ENCODE data around the gene FAM98A.

Gene FAM98A

GRCh38 chr2:33599175-33599942, at the start of gene FAM98A:
Gene FAM98A (minus strand): TSS chr2:33599299. CDS start chr2:33599221, 78 bp downstream.
- DNase-seq (ENCODE audit: low read depth in 1 of 2, low spot score in 1 of 2), result peak; percentile 97 to 99

DNA sequence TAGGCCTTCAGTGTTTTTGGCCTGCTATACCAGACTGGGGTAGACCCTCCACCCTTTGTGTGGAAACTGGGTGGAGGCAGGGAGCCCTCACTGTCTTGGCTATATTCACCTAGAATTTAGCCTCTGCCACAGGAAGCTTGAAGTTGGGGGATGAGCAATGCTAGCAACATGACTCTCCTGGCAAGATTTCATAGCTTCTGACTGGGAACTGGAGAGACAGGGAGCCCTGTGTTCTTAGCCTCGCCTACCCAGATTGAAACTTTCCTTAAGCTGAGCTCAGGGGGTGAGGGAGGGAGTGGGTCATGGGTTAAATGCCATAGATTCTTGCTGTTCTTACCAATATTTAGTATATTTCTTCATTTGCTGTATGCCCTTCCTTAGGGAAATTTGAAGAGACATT, 46.8 kb upstream of the FAM98A start:
- no peak for DNase-seq (ENCODE audit: low read depth in 1 of 2, low spot score in 1 of 2)

GRCh38 chr2:33644215-33644614, 45.1 kb upstream of the FAM98A start:
- DNase-seq (ENCODE audit: low read depth in 1 of 2, low spot score in 1 of 2), result no peak

DNA sequence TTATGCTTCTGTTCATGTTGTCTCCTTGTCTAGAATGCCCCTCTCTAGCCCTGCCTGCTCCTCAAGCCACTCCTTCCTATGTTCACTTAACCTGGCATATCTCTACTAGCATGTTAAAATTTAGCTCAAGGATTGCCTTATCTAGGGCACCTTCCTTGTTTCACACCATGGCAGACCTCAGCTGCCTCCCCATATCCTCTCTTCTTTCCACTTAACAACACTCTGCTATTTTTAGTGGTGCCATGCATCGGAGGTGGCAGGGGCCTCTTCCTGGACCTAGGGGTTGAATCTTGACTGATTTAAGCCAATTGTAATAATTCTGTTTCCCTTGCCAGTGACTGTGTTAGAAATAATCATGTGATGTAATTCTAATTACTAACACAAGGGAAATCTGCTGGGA, 36.9 kb upstream of the FAM98A start:
- DNase-seq (ENCODE audit: low read depth in 1 of 2, low spot score in 1 of 2), result no peak

DNA sequence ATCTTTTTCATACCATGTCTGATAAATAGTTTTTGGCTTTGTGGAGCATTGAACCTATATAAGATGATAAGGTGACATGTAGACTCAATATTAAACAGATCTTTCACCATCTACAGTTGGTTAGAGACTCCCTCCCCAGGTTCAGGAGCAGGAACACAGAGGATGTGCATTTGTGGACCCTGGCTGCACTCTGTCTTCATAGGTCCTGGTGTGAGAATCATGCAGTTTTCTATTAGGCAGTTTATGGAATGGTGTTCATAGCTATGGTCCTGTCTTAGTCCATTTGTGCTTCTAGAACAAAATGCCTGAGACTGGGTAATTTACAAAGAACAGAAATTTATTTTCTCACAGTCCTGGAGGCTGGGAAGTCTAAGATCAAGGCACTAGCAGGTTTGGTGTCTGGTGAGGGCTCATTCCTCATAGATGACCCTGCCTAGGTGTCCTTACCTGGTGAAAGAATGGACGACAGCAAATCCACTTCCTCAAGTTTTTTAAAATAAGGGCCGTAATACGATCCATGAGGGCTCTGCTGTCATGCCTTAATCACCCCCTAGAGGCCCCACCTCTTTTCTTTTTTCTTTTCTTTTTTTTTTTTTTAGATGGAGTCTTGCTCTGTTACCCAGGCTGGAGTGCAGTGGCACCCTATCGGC, 35.3 kb upstream of the FAM98A start:
- no peak for DNase-seq (ENCODE audit: low read depth in 1 of 2, low spot score in 1 of 2)

GRCh38 chr2:33633315-33633714, 34.2 kb upstream of the FAM98A start:
- DNase-seq (ENCODE audit: low read depth in 1 of 2, low spot score in 1 of 2), result no peak

DNA sequence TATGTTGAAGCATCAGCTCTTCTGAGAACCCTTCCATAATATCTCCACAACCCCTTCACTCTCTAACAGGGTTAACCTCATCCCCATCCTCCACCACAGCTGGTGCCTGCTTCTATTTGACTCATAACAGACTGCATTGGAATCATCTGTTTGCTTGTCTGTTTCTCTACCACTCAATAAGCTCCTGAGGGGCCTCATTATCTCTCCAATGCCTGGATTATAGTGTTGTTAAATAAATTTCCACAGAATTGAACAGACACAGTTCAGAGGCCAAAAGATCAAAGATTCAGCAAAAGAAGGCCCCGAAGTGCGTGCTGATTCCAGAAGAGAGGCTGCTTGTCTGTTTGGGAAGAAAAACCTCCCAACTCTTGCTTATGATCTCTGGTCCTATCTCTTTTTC, 33.7 kb upstream of the FAM98A start:
- no peak for DNase-seq (ENCODE audit: low read depth in 1 of 2, low spot score in 1 of 2)

GRCh38 chr2:33628031-33628827, 29.1 kb upstream of the FAM98A start:
- no peak for DNase-seq (ENCODE audit: low read depth in 1 of 2, low spot score in 1 of 2)

DNA sequence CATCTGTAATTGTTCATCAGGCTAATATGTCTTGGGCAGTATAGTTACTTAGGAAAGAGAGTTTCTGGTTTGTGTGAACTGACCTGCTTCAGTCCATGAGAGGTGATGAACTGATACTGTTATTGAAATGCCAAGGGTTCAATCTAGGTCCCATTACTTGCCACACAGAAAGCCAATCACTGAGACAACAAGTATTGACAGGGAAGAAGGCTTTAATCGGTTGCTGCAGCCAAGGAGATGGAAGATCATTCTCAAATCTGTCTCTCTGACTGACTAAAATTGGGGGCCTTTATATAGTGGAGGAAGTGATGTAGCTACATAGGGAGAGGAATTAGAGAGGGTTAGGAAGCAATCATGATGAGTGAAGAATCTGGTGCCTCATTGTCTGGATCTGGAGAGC, 19.9 kb upstream of the FAM98A start:
- DNase-seq (ENCODE audit: low read depth in 1 of 2, low spot score in 1 of 2), result no peak

- no peak for DNase-seq (ENCODE audit: low read depth in 1 of 2, low spot score in 1 of 2)
Observed at GRCh38 chr2:33617989-33618388, 18.9 kb upstream of the FAM98A start.

DNA sequence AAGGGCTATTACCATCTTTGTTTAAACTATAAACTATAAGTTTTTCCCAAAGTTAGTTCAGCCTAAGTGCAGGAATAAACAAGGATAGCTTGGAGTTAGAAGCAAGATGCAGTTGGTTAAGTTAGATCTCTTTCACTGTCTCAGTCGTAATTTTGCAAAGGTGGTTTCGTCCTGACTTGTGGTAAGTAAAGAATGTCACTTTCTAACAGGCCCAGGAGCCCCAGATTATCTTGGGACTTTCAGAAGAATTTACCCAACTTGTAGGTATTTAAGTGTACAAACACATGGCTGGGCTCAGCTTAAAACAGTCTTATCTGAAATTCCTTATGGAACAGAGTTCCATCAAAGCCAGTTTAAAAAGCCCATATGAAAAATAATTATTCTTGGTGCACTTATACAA, 18.3 kb upstream of the FAM98A start:
- DNase-seq (ENCODE audit: low read depth in 1 of 2, low spot score in 1 of 2), result no peak

- DNase-seq (ENCODE audit: low read depth in 1 of 2, low spot score in 1 of 2), result no peak
Observed at GRCh38 chr2:33616873-33617272, 17.8 kb upstream of the FAM98A start.

DNA sequence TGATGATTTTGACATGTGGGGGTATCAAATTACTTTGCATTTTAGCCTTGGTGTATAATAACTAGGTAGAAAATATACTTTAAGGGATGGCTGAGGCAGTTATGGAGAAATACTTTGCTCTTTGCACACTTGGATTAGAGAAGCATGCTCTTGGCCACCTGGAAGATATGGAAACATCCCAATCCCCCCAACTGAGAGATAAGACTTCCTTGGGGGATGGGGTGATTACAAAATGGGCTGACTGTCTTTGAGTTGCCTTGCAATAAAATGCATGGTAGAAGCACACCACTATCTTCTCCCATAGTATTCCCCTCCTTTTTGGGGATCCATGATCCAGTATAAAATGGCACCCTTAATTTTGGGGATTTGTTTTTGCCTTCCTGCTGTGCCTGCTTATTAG, 15.1 kb upstream of the FAM98A start:
- DNase-seq (ENCODE audit: low read depth in 1 of 2, low spot score in 1 of 2), result no peak

GRCh38 chr2:33607905-33608304, 8.8 kb upstream of the FAM98A start:
- no peak for DNase-seq (ENCODE audit: low read depth in 1 of 2, low spot score in 1 of 2)

DNA sequence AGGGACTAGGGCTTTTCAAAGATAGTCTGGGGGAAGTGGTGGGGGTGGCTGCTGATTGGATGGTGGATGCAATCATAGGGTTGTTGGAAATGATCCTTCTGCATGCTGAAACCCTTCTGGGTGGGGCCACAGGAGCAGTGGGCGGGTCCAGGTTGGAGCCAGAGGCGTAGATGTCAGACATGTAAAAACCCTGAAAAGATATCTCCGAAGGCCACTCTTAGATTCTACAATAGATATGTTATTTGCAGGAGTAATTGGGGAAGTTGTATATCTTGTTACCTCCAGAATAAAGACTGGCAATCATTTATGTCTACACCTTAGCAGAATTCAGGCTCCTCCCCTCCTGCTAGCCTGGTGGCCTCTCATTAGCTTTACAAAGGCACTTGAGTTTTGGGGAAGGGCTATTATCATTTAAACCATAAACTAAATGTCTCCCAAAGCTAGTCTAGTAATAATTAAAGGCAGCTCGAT, 8.2 kb upstream of the FAM98A start:
- DNase-seq (ENCODE audit: low read depth in 1 of 2, low spot score in 1 of 2), result no peak

- DNase-seq (ENCODE audit: low read depth in 1 of 2, low spot score in 1 of 2), result no peak
Observed at GRCh38 chr2:33606622-33607021, 7.5 kb upstream of the FAM98A start.

DNA sequence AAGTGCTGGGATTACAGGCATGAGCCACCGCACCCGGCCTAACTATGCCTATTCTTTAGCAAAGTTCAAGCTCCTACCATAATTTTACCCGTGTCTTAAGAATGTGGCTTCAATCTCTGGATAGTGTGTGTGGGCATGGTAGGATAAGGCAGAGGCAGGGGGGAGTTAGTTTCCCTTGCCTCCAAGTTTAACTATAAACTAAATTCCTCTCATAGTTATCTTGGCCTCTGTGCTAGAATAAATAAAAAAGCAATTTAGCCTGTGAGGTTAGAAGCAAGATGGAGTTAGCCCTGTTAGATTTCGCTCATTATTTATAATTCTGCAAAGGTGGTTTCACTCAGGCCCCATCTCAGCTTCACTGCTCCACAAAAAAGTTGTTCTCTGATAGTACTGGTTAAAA, 7.0 kb upstream of the FAM98A start:
- DNase-seq (ENCODE audit: low read depth in 1 of 2, low spot score in 1 of 2), result no peak

GRCh38 chr2:33605056-33605455, 6.0 kb upstream of the FAM98A start:
- DNase-seq (ENCODE audit: low read depth in 1 of 2, low spot score in 1 of 2), result no peak

DNA sequence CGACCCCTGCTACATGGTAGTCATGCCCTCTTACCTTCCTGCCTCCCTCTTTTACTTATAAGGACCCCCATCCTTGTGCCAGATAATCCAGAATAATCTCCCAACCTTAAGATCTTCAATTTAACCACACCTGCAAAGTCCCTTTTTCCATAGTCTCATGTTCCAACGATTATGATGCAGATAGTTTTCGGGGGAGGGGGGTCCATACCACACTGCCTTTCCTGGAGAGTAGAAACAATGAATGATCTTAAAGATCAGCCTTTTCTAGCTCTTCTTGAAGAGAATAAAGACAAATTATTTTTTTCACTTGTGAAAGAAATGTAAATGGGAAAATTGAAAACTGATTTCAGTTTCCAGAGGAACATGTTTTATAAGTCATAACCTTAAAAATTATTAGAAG, 4.3 kb upstream of the FAM98A start:
- DNase-seq (ENCODE audit: low read depth in 1 of 2, low spot score in 1 of 2), result no peak

- DNase-seq (ENCODE audit: low read depth in 1 of 2, low spot score in 1 of 2), result no peak
Observed at GRCh38 chr2:33602201-33602830, 3.2 kb upstream of the FAM98A start.

DNA sequence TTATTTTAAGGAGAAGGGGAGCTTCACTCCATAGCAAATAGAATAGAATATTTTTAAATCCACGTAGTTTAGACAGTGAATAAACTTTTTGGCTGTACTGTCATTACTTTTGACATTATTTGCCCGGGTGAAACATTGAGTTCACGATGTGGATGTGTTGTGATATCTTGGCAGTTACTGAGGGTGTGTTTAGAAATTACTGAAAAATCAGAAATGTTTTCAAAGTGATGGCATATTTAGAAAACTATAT, 769 bp upstream of the FAM98A start:
- no peak for DNase-seq (ENCODE audit: low read depth in 1 of 2, low spot score in 1 of 2)
